Transverse colon (tissue), 4 donors: ENCODE measurements around the gene AJAP1.

Source experiments
- EP300 ChIP-seq: sonication (generic); formaldehyde crosslinking; IDR thresholded peaks from one replicate; pipeline ENCODE4 v1.6.1; 2017; ENCODE audit warnings: antibody characterized with exemption, low read depth
- POLR2A ChIP-seq: fragments of 450-650 bp; IDR thresholded peaks from one replicate; pipeline ENCODE4 v1.6.1; 2016; ENCODE audit warnings: antibody characterized with exemption, mild to moderate bottlenecking, moderate library complexity
- POLR2AphosphoS5 ChIP-seq, 3 donors: sonication (generic); formaldehyde crosslinking; IDR thresholded peaks; one replicate each; pipeline ENCODE4 v1.6.1; 2016; ENCODE audit warnings: antibody characterized with exemption in 3 of 3
- TF ChIP-seq, protein P1 (sequence below), 5 experiments: fragments of 200-600 bp in 3 of 5; fragments of 450-650 bp in 2 of 5; sonication (generic) in 3 of 5; IDR thresholded peaks; 1 replicate in 2 of 5; 2 replicates in 3 of 5; pipeline ENCODE4 v1.5.1; 2016 to 2017; ENCODE audit warnings: antibody characterized with exemption in 5 of 5, inconsistent platforms in 3 of 5, mild to moderate bottlenecking in 2 of 5, moderate library complexity in 1 of 5

DNA sequence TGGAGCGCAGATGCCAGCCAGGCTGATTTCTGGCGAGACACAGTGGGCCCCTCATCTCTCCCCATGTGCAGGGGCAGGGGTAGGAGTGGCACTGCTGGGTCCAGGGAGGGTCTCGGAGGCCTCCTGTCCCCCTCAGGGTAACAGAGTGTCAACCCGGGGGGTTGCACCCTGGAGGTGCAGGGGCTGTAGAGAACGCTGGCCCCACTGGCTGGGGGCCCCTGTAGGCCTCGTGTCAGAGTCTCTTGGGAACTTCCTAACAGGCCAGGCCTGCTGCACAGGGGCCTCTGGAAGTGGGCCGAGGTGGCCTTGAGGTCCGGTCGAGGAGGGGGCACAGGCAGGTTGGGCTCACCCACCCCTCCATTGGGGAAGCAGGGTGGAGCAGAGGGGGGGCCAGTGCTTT is 38.9 kb upstream of the AJAP1 start:
- no peak for TF ChIP-seq POLR2A
- TF ChIP-seq, protein P1, sequence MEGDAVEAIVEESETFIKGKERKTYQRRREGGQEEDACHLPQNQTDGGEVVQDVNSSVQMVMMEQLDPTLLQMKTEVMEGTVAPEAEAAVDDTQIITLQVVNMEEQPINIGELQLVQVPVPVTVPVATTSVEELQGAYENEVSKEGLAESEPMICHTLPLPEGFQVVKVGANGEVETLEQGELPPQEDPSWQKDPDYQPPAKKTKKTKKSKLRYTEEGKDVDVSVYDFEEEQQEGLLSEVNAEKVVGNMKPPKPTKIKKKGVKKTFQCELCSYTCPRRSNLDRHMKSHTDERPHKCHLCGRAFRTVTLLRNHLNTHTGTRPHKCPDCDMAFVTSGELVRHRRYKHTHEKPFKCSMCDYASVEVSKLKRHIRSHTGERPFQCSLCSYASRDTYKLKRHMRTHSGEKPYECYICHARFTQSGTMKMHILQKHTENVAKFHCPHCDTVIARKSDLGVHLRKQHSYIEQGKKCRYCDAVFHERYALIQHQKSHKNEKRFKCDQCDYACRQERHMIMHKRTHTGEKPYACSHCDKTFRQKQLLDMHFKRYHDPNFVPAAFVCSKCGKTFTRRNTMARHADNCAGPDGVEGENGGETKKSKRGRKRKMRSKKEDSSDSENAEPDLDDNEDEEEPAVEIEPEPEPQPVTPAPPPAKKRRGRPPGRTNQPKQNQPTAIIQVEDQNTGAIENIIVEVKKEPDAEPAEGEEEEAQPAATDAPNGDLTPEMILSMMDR (IDR thresholded peaks at IDR 0.05), result no peak
- TF ChIP-seq POLR2AphosphoS5 (IDR thresholded peaks at IDR 0.05), result no peak
- no peak for TF ChIP-seq EP300
